Measurements from ENCODE around the gene CYFIP2. TPM values are rescaled to one million over a fixed set of nuclear protein-coding genes. Genes with fewer than 3 reads are reported as not detected.
A peak's percentile ranks its signal among the peaks of the same experiment; 100 is the strongest.
"Not testable (repeated sequence)": the region's sequence is repeated elsewhere in the genome, so short reads cannot be mapped to it uniquely, and the experiment has no call there.

CYFIP2 gene
- total RNA-seq (2014; rRNA removed; shearing (Covaris generic)), result 7.6 and 8.5 TPM in 2 replicates

DNA sequence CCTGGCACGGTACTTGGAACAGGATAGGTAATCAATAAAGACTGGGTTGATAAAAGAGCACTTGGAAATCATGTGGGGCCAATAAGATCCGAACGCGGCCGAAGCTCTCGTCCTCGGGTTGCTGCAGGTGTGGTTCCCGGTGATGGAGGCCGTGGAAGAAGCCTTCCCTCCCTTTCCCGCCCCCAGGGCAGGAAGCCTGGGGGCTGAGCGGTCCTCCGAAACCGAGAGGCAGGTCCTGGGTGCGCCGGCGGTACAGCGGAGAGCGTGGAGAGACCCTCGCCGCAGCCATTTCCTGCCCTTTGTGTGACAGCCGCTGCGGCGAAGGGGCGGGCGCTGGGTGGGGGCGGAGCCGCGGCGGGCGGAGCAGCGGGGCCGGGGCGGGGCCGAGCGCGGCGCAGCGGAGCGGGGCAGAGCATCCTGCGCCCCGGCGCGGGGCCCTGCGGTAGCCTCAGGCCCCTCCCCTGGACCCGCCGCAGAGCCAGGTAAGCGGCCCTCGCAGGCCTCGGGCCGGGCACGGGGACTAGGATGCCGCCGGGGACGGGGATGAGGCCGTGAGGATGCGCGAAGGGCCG, at the start of gene CYFIP2:
TSS of gene CYFIP2 (plus strand) at position 410 of the 572 bp plus-strand sequence. CDS start 19,239 bp downstream, outside the sequence.
- DNase-seq (ENCODE audit: low read depth), result peak; percentile 78

DNA sequence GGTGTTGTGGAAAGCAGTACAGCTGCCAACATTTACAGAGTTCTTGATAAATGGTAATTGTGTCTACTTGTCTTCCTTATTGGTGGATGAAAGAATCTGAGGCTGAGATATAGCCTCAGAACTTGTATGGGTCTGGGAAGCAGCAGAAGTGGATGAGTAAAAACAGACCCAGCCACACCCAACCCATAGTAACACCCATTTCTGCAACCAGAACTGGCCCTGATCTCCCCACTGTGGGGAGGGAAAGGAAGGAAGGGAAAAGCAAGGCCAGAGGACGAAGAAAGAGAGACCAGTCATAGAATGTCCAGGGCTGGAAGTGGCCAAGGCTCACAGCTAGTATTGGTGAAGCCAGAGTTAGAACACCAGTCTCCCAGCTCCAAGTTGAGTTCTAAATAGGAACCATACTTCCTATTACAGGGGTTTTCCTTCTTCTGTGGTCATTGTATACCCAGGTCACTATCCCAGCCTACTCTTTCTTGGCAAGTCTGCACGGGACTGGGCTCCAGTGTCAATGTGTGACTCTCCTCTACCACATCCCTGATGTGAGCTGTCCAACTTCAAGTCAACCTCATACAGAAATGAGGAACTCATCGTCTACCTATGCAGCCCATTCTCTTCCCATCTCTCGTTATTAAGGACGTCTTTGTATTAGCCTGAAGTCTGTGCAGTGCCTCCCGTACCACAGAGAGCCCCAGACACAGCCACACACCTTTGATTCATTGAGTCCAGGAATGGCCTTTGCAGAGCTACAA, 49.4 kb upstream of the CYFIP2 start:
- no peak for DNase-seq (ENCODE audit: low read depth)

DNA sequence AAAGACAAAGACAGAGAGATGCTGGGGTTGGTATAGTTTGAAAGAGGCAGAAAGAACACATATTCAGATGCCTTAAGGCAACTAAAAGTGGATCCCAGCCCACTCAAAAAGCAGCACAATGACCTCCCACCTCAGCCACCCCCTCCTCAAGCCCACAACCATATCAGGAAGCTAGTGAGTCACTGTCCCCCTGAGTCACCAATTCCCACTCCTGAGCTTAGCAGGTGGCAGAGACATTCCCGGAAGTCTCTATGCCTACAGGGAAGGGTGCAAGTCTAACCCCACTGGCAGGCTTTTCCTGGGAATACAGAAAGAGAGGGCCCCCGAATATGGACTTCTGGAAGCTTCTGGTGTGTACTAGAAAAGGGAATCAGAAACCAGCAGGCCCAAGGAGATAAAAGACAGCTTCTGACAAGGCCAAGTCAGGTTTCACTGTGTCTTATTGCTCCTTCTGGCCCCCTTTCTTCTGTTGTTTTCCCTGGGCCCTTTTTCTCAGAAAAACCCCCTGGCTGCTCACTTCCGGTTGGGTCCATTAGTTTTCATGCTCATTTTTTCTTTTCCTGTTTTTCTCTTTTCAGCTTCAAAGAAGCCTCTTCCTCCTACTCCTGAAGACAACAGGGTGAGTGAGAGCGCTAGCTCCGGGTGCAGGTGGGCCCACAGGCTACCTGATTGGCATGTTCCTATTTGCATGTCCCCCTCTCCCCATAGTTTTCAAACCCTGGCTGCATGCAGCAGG, 48.5 kb upstream of the CYFIP2 start:
- DNase-seq (ENCODE audit: low read depth), result peak; percentile 57

DNA sequence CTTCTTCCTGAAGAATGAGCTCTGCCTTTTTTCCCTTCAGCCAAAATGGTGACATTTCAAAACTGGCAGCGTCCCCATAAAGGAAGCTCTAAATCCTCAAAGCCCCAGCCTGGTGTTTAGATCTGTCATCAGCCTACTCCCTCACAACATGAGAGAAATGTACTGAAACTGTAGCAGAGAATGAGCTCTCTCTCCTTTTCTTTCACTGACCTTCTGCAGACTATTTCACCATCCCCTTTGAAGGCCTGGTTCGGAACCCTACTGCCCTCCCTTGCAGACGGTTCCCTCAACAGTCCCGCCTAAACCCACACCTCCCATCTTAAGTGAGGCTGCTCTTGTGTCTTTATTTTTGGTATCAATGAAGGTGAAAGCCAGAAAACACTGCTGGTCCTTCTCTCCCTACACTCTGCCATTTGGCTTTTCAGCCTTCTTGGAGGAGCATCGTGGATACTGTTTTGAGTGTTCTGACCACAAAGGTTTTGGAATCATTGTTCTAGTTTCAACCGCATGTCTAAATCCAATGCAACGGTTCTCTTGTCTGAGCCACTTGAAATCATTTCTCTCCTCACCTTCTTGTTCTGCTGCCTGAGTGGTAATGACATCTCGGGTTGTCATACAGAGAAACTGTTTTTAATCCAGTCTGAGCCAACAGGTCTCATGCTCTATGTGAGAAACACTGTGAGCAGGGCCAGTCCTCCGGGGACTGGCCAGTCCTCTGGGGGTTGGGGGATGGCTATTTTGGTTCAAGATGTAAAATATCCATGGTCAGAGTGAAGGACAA, 46.2 kb upstream of the CYFIP2 start:
- no peak for DNase-seq (ENCODE audit: low read depth)

DNA sequence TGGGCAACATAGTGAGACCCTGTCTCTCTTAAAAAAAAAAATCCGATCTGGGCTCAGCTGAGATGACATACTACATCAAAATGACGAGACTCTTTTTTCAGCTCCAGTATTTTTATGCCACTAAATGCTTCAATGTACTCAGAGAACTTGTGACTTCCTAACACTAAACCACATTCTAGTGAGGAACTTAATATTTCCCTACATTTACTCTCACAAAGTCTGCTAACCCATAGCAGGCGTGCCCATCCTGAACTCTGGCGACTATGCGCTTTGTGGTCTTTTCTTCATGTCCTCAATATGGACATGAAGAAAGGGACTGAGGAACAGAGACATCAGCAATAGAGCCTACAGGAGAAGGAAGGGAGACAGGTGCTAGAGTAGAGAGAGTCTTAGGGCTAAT, 44.0 kb upstream of the CYFIP2 start:
- no peak for DNase-seq (ENCODE audit: low read depth)

DNA sequence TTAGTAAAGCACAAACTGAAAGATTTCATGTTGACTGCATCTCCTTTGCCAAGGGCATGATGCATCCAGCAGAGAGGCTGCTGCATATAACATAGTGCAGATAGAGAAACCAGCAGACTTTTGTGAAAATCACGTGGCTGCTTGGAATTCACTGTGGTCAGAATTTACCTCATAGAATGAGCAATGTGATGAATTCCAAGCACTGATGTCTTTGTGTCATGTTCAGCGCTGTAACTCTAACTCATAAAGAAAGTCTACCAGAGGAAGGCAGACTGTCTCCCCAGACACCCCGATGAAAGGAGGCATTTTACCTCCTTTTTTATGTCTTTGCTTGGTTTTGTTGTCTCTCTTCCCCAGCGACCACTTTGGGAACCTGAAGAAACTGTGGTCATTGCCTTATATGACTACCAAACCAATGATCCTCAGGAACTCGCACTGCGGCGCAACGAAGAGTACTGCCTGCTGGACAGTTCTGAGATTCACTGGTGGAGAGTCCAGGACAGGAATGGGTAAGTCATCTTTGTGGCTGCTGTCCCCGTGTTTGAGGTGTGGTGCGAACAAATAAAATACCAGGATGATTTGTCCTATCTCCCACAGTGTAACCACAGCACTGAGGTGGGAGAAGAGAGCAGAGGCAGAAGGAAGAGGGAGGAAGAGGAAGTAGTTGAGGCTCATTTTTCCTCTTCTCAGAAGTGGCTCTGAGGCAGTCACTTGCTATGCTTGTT, 43.3 kb upstream of the CYFIP2 start:
- peak; percentile 57 for DNase-seq (ENCODE audit: low read depth)

DNA sequence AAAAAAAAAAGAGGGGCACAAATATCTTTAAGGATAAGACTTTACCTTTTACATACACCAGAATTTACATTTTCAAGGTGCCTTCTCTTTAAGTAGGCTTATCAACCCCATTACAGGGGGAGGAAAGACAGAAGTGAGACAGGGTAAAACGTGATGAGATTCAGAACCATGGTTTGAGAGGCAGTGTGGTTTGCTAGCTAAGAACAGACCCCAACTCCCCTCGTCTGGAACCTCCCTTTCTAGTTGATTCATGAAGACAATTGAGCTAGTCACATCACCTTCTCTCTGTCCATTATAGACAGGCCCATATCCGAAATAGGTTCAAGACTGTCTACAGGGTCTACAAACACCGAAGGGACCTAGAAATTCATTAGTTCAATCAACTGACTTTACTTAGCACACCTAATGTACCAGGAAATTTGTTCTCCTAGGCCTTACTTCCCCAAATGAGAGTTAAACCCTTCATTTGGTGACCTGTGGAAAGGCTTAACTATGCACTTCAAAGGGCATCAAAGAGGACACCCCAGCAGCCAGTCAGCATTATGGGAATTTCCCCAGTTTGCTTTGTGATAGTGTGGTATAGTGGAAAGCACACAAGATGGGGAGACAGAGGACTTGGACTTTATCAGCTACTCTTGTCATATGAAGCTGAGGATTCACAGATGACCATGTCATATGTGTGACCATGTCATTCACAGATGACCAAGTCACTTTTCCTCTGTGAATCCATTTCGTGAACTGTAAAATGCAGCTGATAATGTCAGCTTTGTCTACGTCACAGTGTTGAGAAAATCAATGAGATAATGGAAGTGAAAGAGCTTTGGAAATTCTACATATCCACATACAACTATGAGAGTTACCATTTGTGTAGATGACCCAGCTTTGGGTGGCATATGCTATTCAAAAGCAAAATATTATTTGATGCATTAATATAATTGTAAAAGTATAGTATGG, 40.2 kb upstream of the CYFIP2 start:
- DNase-seq (ENCODE audit: low read depth), result no peak

DNA sequence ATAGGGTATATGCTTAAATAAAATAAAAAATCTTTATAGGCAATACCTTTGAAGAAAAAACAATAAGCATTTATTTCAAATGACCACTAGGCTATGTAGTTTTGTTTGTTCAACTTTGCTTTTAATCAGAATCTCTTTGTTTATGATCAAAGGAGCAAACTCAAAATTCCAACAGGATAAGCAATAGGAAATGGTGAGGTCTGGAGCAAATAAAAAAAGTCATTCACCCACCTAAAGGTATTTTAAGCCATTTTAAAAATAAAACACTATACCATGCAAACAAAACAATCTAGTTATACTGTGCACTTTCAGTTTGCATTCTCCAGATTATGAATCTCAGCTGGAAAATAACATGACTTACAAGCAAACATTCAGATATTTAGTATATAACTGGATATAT, 35.3 kb upstream of the CYFIP2 start:
- no peak for DNase-seq (ENCODE audit: low read depth)

DNA sequence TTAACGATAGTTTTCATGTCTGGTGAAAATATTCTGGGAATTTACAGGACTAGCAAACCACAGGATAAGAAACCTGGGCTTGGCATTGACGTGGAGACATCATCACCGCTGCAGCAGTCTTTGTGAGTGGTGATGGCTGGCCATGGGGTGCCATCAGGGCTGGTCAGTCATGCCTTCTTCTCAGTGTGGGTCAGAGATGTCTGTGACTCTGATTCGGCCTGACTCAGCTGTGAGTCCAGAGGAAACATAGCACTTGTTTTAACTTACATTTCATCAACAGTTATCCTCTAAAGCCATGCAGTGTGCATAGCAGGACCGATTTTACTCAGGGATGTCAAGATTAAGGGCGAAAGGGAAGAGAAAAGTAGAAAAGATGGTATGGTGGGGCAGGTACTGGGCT, 33.2 kb upstream of the CYFIP2 start:
- no peak for DNase-seq (ENCODE audit: low read depth)

DNA sequence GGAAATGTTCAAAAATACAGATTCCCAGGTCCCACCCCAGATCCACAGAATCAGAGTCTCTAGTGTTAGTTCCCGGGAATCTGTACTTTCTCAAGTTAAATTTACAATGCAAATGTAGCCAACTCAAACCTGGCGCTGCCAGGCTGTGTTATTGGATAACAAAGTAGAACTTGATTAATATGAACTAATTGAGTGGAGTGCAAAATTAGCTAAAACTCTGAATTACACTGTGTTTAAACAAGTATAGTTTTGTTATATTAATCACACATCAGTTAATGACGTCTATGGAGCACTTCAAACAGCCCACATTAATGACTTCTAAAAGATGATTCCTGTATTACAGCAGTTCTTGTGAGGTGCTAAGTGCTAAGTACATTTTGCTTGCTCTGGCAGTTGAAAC, 32.4 kb upstream of the CYFIP2 start:
- DNase-seq (ENCODE audit: low read depth), result no peak

DNA sequence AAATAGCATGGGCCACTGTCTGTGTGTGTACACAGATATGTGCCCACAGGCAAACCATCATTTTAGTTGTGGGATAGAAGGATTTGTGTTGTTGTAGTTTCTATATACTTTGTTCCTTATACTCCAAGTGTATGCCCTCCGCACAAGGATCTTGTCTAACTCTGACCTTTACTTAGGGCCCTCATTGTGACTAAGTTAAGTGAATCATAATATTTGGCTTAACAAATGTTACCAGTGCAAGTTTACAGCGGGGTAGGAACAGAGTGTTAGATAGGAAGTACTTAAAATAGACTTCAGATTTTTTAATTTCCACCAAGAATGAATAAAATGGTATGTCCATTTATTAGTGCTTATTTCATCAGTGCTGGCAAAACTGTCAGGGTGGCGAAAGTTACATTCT, 29.5 kb upstream of the CYFIP2 start:
- no peak for DNase-seq (ENCODE audit: low read depth)

DNA sequence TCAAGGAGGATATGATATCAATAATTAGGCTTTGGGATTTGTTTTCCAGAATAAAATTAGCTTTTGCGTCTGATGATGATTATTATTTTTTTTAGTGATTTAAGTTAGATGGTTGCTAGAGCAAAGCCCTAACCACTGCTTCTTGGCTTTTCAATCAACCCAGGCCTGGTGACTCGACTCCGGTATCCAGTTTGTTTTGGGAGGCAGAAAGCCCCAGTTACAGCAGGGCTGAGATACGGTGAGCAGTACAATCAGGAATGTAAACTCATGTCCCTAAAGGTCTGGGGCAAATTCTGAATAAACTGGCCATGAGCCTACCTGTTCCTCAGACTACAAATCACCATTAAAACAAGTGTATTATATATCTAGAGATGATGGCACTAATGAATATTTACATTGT, 24.4 kb upstream of the CYFIP2 start:
- DNase-seq (ENCODE audit: low read depth), result no peak

DNA sequence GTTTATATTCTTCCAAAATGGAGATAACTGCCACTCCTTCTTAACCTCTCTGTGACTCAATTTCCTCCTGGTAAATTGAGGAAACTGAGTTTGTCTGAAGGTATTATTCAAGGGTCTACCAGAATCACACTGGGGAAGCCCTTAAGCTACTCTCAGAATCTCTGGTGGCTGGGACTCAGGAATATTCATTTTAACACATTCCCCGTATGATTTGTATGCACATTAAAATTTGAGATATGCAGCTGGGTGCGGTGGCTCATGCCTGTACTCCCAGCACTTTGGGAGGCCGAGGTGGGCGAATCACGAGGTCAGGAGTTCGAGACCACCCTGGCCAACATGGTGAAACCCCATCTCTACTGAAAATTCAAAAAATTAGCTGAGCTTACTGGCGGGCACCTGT, 21.2 kb upstream of the CYFIP2 start:
- not testable (repeated sequence) for DNase-seq (ENCODE audit: low read depth)

DNA sequence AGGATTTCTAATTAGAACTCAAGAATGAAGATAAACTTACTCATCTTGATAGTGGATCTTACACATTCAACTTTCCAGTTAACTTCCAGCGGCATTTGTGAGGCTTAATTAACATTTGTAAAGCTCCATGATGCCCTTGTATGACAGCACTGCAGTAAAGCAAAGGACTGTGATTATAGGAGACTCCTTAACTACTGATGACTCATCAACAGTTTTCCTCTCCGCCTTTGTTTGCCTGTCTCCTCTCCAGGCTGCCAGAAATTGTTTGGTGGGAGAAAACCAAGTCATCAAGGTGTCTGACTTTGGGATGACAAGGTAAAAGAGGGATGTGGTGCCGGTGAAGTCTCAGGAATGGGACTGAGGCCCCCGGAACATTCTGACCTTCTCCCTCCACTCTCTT, 20.4 kb upstream of the CYFIP2 start:
- peak; percentile 56 for DNase-seq (ENCODE audit: low read depth)

DNA sequence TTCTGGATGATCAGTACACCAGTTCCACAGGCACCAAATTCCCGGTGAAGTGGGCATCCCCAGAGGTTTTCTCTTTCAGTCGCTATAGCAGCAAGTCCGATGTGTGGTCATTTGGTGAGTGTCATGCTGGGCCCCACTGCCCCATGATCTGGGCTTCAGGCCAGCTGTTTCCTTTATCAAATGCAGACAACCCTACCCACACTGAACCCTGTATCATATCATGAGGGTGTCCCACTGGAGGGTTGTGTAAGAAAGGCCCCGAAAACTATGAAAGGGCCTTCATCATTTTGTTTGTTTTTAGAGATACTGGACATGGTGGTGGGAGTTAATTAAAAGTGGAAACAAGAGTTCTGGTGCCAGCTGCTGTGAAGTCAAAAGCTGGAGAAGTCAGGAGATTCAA, 20.0 kb upstream of the CYFIP2 start:
- DNase-seq (ENCODE audit: low read depth), result no peak

DNA sequence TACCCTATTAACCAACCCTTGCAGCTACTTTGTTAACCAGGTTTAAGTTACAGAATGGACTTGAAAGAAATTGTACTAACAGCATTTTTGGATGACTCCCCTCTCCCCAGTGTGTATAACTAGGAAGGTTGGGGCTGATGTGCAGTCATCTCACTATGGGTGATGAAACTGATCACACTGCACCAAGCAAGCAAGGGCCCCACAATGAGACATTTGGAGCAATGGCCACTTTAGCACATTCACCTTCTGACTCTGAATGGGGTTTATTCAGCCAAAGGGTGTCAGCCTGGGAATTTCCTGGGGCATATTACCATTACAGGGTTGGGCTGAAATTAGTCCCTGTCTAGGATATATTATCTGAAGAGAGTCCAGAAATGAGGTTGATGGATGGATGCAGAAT, 18.7 kb upstream of the CYFIP2 start:
- no peak for DNase-seq (ENCODE audit: low read depth)

DNA sequence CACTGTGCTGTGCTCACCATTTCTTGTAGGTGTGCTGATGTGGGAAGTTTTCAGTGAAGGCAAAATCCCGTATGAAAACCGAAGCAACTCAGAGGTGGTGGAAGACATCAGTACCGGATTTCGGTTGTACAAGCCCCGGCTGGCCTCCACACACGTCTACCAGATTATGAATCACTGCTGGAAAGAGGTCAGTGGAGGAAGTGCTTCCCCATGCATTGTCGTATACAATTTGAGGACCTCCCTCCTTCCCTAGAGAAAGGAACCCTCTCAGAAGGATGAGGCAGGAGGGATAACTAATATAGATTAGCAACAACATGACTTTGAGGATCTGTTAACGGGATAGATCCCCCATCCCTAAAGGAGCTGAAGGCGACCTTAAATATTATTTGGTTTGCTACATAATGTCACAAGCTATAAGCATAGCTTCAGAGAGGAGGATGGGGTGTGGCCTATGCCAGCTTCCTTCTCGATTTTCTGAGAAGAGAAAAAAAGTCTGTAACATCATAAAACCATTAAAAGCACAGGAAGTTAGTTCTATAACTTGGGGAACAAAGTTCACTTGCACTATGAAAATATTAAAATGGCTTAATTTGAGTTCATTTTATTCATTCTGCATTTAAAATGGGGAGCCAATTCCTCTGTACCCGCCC, 17.0 kb upstream of the CYFIP2 start:
- DNase-seq (ENCODE audit: low read depth), result no peak

DNA sequence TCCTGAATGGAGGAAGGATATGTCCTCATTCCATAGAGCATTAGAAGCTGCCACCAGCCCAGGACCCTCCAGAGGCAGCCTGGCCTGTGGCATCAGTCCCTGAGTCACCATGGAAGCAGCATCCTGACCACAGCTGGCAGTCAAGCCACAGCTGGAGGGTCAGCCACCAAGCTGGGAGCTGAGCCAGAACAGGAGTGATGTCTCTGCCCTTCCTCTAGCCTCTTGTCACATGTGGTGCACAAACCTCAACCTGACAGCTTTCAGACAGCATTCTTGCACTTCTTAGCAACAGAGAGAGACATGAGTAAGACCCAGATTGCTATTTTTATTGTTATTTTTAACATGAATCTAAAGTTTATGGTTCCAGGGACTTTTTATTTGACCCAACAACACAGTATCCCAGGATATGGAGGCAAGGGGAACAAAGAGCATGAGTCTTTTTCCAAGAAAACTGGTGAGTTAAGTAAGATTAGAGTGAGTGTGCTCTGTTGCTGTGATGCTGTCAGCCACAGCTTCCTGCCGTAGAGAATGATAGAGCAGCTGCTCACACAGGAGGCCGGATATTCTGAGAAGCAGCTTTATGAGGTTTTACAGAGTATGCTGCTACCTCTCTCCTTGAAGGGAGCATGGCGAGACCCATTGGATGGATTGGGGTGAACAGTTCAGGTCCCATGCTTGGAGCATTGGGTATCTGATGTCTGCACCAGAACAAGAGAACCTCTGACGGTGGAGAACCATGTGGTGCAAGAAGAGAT, 13.0 kb upstream of the CYFIP2 start:
- peak; percentile 55 for DNase-seq (ENCODE audit: low read depth)

DNA sequence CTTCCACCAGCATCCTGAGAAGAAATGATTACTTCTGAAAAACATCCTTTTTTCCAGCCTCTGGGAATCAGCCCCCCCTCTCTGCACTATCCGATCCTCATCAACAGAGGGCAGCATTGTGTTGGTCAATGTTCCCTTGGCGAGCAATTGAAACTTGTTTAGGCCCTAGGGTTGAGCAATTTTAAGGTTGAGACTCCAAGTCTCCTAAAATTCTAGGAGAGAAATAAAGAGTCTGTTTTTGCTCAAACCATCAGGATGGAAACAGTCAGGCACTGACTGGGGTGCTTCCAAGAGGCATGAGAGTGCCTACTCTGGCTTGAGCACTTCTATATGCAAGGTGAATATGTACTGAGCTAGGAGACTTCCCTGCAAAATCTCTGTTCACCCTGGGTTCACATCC, 12.4 kb upstream of the CYFIP2 start:
- peak; percentile 44 for DNase-seq (ENCODE audit: low read depth)

Data from Daoy (cell line).